GM23338 (cell line): Measurements from ENCODE around the gene GRM5. TPM values are rescaled to one million over a fixed set of nuclear protein-coding genes. Genes with fewer than 3 reads are reported as not detected.

Source experiments
- ATAC-seq: fragments of 200-7000 bp; cut with Tn5 transposase; 3 replicates; pipeline ENCODE4 v1.9.1; 2020
- DNase-seq: peaks from one replicate; pipeline ENCODE4 v3.0.0-alpha.2; 2015; ENCODE audit warnings: low spot score
- H2AFZ ChIP-seq: fragments of 200-600 bp; sonication (generic); 2 replicates; pipeline ENCODE4 v1.8.0; 2016; ENCODE audit warnings: antibody characterized with exemption, mild to moderate bottlenecking, moderate library complexity
- H3F3A ChIP-seq: fragments of 200-600 bp; sonication (generic); replicated peaks from 2 replicates; pipeline ENCODE4 v1.8.0; 2017; ENCODE audit warnings: antibody characterized with exemption, mixed run types, low read depth
- H3K27ac ChIP-seq: fragments of 200-600 bp; sonication (generic); 2 replicates; pipeline ENCODE4 v1.6.1; 2016; ENCODE audit warnings: low read depth
- H3K27me3 ChIP-seq: fragments of 200-600 bp; sonication (generic); 2 replicates; pipeline ENCODE4 v1.8.0; 2016; ENCODE audit warnings: mild to moderate bottlenecking, mixed run types, moderate library complexity; ENCODE audit not compliant: insufficient read depth
- H3K36me3 ChIP-seq: fragments of 200-600 bp; sonication (generic); 2 replicates; pipeline ENCODE4 v1.8.0; 2016; ENCODE audit warnings: mild to moderate bottlenecking; ENCODE audit not compliant: insufficient read depth
- H3K4me1 ChIP-seq: fragments of 200-600 bp; sonication (generic); 2 replicates; pipeline ENCODE4 v1.8.0; 2016; ENCODE audit warnings: mild to moderate bottlenecking, moderate library complexity; ENCODE audit not compliant: insufficient read depth
- H3K4me2 ChIP-seq: fragments of 200-600 bp; sonication (generic); 2 replicates; pipeline ENCODE4 v1.7.1; 2017; ENCODE audit warnings: mixed run types
- H3K4me3 ChIP-seq: fragments of 200-600 bp; sonication (generic); 2 replicates; pipeline ENCODE4 v1.6.1; 2016; ENCODE audit warnings: mixed run types
- H3K79me2 ChIP-seq: fragments of 200-600 bp; sonication (generic); replicated peaks from 2 replicates; pipeline ENCODE4 v1.8.0; 2017; ENCODE audit warnings: mild to moderate bottlenecking; ENCODE audit not compliant: insufficient read depth
- H3K9me2 ChIP-seq: fragments of 200-600 bp; sonication (generic); 2 replicates; pipeline ENCODE4 v1.8.0; 2017; ENCODE audit not compliant: insufficient read depth
- H4K20me1 ChIP-seq: fragments of 200-600 bp; sonication (generic); replicated peaks from 2 replicates; pipeline ENCODE4 v1.8.0; 2017; ENCODE audit warnings: mild to moderate bottlenecking; ENCODE audit not compliant: insufficient read depth
- H3K27ac Mint-ChIP-seq: 2 replicates; pipeline ENCODE4 v1.8.0; 2020; ENCODE audit warnings: inconsistent platforms, mild to moderate bottlenecking, moderate library complexity, mixed read lengths
- H3K27me3 Mint-ChIP-seq: 3 replicates; pipeline ENCODE4 v1.8.0; 2022; ENCODE audit warnings: low read depth, mild to moderate bottlenecking, moderate library complexity, mixed read lengths, inconsistent platforms; ENCODE audit not compliant: insufficient read depth, poor library complexity
- H3K36me3 Mint-ChIP-seq: 3 replicates; pipeline ENCODE4 v1.8.0; 2021; ENCODE audit warnings: low read depth, mild to moderate bottlenecking, inconsistent platforms, moderate library complexity, mixed read lengths
- H3K4me1 Mint-ChIP-seq: 3 replicates; pipeline ENCODE4 v1.8.0; 2020; ENCODE audit warnings: mild to moderate bottlenecking, inconsistent platforms, mixed read lengths
- H3K4me3 Mint-ChIP-seq: 3 replicates; pipeline ENCODE4 v1.8.0; 2021; ENCODE audit warnings: moderate library complexity, mild to moderate bottlenecking, inconsistent platforms, mixed read lengths
- H3K9me3 Mint-ChIP-seq: 3 replicates; pipeline ENCODE4 v1.8.0; 2020; ENCODE audit warnings: moderate library complexity, mild to moderate bottlenecking, inconsistent platforms, mixed read lengths
- EZH2 ChIP-seq: fragments of 200-600 bp; sonication (generic); IDR thresholded peaks from one replicate; pipeline ENCODE4 v1.8.0; 2017; ENCODE audit warnings: antibody characterized with exemption, mild to moderate bottlenecking, low read depth; ENCODE audit not compliant: unreplicated experiment
- JUNB ChIP-seq: IDR thresholded peaks from one replicate; pipeline ENCODE4 v1.6.1; 2016; ENCODE audit warnings: antibody characterized with exemption; ENCODE audit not compliant: unreplicated experiment
- NANOG ChIP-seq: IDR thresholded peaks from 2 replicates; pipeline ENCODE4 v1.6.1; 2016; ENCODE audit warnings: antibody characterized with exemption, borderline replicate concordance
- POLR2AphosphoS5 ChIP-seq: IDR thresholded peaks from 2 replicates; pipeline ENCODE4 v1.6.1; 2016; ENCODE audit warnings: antibody characterized with exemption, low read depth
- ZNF114 ChIP-seq: fragments of 250-450 bp; sonication (Bioruptor Pico); IDR thresholded peaks from 2 replicates; pipeline ENCODE4 v1.5.0; 2020; ENCODE audit warnings: mild to moderate bottlenecking, moderate library complexity
- polyA plus RNA-seq: library from polyadenylated mRNA; unstranded; fragments of >200 nt; fragmentation: Nextera tagmentation; extraction: Ambion mirVana; gene quantifications from 2 replicates; pipeline ENCODE4 v1.2.1, GENCODE V29; 2016
- total RNA-seq: library from RNA; depleted of rRNA; stranded (reverse); fragments of >200 nt; shearing (Covaris generic); gene quantifications from 2 replicates; pipeline ENCODE4 v1.2.3, GENCODE V29; 2014
- TF ChIP-seq, protein P1 (sequence below): IDR thresholded peaks from 2 replicates; pipeline ENCODE4 v1.6.1; 2016; ENCODE audit warnings: antibody characterized with exemption
- TF ChIP-seq, protein P2 (sequence below), 2 experiments: fragments of 200-600 bp in 1 of 2; sonication (generic) in 1 of 2; conservative IDR thresholded peaks; 2 replicates each; pipeline versions ENCODE4 v1.5.1 to v1.6.1; 2016 to 2017; ENCODE audit warnings: antibody characterized with exemption in 2 of 2, low read depth in 2 of 2, mild to moderate bottlenecking in 2 of 2, moderate library complexity in 1 of 2
- TF ChIP-seq, protein P3 (sequence below): fragments of 250-450 bp; sonication (Bioruptor Pico); IDR thresholded peaks from 2 replicates; pipeline ENCODE4 v1.5.0; 2020; ENCODE audit warnings: mild to moderate bottlenecking, moderate library complexity

Gene GRM5
- total and polyA plus RNA-seq, 2 experiments from 2014 or later: 0.23 to 0.45 TPM

DNA sequence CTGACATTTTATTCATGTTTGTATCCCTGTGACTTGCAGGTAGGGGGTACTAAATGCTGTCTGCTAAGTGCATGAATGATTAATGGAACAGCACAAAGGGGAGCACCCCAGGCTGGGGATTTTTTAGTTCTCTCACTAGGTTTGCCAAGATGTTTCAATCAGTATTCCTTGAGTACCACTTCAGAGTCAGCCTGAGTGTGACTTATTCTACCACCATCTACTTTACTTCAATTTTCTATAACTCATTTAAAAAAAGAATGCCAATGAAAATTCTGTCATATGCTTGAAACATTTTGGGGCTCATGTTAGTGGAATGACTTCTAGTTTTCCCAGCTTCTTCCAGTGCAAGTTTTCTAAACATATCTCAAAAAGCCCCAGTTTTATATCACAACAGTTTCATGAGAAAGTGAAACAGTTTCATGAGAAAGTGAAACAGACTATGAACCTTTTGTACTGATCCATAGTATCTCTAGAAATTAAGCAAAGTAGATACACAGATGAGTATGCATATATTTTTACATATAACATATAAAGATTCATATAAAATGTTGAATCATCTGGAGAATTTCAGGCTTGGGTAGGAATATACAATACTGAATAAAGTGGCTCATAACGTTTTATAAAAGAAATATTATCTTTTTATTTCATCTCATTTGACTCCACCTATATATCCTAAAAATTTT is 252.4 kb downstream of the GRM5 start:
- no peak for TF ChIP-seq ZNF114 (CRISPR knock-in tag)
- no peak for TF ChIP-seq POLR2AphosphoS5
- TF ChIP-seq, protein P1, sequence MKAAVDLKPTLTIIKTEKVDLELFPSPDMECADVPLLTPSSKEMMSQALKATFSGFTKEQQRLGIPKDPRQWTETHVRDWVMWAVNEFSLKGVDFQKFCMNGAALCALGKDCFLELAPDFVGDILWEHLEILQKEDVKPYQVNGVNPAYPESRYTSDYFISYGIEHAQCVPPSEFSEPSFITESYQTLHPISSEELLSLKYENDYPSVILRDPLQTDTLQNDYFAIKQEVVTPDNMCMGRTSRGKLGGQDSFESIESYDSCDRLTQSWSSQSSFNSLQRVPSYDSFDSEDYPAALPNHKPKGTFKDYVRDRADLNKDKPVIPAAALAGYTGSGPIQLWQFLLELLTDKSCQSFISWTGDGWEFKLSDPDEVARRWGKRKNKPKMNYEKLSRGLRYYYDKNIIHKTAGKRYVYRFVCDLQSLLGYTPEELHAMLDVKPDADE: no peak
- TF ChIP-seq, protein P2, sequence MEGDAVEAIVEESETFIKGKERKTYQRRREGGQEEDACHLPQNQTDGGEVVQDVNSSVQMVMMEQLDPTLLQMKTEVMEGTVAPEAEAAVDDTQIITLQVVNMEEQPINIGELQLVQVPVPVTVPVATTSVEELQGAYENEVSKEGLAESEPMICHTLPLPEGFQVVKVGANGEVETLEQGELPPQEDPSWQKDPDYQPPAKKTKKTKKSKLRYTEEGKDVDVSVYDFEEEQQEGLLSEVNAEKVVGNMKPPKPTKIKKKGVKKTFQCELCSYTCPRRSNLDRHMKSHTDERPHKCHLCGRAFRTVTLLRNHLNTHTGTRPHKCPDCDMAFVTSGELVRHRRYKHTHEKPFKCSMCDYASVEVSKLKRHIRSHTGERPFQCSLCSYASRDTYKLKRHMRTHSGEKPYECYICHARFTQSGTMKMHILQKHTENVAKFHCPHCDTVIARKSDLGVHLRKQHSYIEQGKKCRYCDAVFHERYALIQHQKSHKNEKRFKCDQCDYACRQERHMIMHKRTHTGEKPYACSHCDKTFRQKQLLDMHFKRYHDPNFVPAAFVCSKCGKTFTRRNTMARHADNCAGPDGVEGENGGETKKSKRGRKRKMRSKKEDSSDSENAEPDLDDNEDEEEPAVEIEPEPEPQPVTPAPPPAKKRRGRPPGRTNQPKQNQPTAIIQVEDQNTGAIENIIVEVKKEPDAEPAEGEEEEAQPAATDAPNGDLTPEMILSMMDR (conservative IDR thresholded peaks at IDR 0.05; ENCODE audit: low read depth in 2 of 2): no peak
- H4K20me1 ChIP-seq: no peaks in the 10 kb centered on the region
- no peaks in the 10 kb centered on the region for H3K9me2 ChIP-seq
- no peaks in the 10 kb centered on the region for H3K27me3 ChIP-seq
- no peaks in the 10 kb centered on the region for H3F3A ChIP-seq
- H2AFZ ChIP-seq: no peak overlapping the region
- peak overlapping the region; percentile 43 for H3K27ac Mint-ChIP-seq
- peaks cover 2% of the 10 kb centered on the region for H3K27me3 Mint-ChIP-seq
- H3K4me2 ChIP-seq: no peak overlapping the region
- H3K27ac ChIP-seq: no peak overlapping the region
- H3K9me3 Mint-ChIP-seq: no peaks in the 10 kb centered on the region; the same call in 2 of the 3 replicates
- no peaks in the 10 kb centered on the region for H3K36me3 ChIP-seq
- peak; percentile 69 for ATAC-seq
- peak; percentile 22 for DNase-seq
- H3K4me3 ChIP-seq: no peak overlapping the region
- H3K79me2 ChIP-seq: no peaks in the 10 kb centered on the region
- peaks cover 22% of the 10 kb centered on the region; the same call in 2 of the 3 replicates for H3K4me1 Mint-ChIP-seq
- H3K4me3 Mint-ChIP-seq: no peak overlapping the region
- H3K36me3 Mint-ChIP-seq: no peaks in the 10 kb centered on the region
- H3K4me1 ChIP-seq: no peaks in the 10 kb centered on the region

DNA sequence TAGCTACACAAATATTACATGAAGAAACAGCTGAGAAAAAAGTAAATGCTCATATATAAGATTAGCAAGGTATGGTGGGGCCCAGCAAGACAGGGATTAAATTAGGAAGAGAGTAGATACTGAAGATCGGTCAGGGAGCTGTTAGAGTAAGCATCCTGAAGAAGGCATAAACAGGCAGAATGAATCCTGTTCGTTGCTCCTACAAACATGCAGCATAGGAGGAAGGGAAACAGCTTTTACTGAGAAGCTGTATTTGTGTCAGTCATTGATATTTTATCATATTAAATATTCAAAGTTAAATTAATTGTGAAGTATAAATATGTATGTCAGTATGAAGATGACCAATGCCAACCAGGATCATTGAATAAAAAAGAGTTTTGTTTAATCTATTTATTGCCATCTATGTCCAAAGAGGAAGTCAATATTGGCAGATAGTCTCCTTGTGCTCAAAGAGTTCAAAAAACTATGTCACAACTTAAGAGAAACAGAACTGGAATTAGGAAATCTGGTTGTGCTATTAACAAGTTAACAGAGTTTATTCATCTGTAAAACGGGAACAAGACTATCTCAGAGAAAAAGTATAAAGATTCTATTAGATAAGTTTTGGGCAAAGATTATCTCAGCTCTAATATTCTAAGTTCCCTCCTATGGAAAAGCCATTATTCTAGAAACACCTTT is 255.2 kb downstream of the GRM5 start:
- Mint-ChIP-seq H3K27me3 (peaks cover 2% of the 10 kb centered on the region), H3K4me1 (peaks cover 22% of the 10 kb centered on the region; the same call in 2 of the 3 replicates), H3K4me3 (no peak overlapping the region), H3K9me3 (no peaks in the 10 kb centered on the region; the same call in 2 of the 3 replicates), H3K27ac (no peak overlapping the region), H3K36me3 (no peaks in the 10 kb centered on the region)
- no peak overlapping the region for H3K4me3 ChIP-seq
- no peak for DNase-seq
- no peak overlapping the region for H3K27ac ChIP-seq
- H4K20me1 ChIP-seq: no peaks in the 10 kb centered on the region
- H3K9me2 ChIP-seq: no peaks in the 10 kb centered on the region
- H2AFZ ChIP-seq: no peak overlapping the region
- no peaks in the 10 kb centered on the region for H3K79me2 ChIP-seq
- H3K4me1 ChIP-seq: no peaks in the 10 kb centered on the region
- no peaks in the 10 kb centered on the region for H3K36me3 ChIP-seq
- no peaks in the 10 kb centered on the region for H3K27me3 ChIP-seq
- H3F3A ChIP-seq: no peaks in the 10 kb centered on the region
- ATAC-seq: no peak
- H3K4me2 ChIP-seq: no peak overlapping the region
- TF ChIP-seq NANOG (no peak), JUNB (no peak), EZH2 (no peak), POLR2AphosphoS5 (no peak)
- TF ChIP-seq, protein P3, sequence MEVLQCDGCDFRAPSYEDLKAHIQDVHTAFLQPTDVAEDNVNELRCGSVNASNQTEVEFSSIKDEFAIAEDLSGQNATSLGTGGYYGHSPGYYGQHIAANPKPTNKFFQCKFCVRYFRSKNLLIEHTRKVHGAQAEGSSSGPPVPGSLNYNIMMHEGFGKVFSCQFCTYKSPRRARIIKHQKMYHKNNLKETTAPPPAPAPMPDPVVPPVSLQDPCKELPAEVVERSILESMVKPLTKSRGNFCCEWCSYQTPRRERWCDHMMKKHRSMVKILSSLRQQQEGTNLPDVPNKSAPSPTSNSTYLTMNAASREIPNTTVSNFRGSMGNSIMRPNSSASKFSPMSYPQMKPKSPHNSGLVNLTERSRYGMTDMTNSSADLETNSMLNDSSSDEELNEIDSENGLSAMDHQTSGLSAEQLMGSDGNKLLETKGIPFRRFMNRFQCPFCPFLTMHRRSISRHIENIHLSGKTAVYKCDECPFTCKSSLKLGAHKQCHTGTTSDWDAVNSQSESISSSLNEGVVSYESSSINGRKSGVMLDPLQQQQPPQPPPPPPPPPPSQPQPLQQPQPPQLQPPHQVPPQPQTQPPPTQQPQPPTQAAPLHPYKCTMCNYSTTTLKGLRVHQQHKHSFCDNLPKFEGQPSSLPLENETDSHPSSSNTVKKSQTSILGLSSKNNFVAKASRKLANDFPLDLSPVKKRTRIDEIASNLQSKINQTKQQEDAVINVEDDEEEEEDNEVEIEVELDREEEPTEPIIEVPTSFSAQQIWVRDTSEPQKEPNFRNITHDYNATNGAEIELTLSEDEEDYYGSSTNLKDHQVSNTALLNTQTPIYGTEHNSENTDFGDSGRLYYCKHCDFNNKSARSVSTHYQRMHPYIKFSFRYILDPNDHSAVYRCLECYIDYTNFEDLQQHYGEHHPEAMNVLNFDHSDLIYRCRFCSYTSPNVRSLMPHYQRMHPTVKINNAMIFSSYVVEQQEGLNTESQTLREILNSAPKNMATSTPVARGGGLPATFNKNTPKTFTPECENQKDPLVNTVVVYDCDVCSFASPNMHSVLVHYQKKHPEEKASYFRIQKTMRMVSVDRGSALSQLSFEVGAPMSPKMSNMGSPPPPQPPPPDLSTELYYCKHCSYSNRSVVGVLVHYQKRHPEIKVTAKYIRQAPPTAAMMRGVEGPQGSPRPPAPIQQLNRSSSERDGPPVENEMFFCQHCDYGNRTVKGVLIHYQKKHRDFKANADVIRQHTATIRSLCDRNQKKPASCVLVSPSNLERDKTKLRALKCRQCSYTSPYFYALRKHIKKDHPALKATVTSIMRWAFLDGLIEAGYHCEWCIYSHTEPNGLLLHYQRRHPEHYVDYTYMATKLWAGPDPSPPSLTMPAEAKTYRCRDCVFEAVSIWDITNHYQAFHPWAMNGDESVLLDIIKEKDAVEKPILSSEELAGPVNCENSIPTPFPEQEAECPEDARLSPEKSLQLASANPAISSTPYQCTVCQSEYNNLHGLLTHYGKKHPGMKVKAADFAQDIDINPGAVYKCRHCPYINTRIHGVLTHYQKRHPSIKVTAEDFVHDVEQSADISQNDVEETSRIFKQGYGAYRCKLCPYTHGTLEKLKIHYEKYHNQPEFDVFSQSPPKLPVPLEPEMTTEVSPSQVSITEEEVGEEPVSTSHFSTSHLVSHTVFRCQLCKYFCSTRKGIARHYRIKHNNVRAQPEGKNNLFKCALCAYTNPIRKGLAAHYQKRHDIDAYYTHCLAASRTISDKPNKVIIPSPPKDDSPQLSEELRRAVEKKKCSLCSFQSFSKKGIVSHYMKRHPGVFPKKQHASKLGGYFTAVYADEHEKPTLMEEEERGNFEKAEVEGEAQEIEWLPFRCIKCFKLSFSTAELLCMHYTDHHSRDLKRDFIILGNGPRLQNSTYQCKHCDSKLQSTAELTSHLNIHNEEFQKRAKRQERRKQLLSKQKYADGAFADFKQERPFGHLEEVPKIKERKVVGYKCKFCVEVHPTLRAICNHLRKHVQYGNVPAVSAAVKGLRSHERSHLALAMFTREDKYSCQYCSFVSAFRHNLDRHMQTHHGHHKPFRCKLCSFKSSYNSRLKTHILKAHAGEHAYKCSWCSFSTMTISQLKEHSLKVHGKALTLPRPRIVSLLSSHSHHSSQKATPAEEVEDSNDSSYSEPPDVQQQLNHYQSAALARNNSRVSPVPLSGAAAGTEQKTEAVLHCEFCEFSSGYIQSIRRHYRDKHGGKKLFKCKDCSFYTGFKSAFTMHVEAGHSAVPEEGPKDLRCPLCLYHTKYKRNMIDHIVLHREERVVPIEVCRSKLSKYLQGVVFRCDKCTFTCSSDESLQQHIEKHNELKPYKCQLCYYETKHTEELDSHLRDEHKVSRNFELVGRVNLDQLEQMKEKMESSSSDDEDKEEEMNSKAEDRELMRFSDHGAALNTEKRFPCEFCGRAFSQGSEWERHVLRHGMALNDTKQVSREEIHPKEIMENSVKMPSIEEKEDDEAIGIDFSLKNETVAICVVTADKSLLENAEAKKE (CRISPR knock-in tag): no peak
